GM19463 (cell line): ENCODE results near the gene PXN.

ENCODE experiments used
- ATAC-seq: cut with Tn5 transposase; IDR thresholded peaks from one replicate; pipeline ENCODE4 v1.9.1; 2021; ENCODE audit warnings: mild to moderate bottlenecking, moderate library complexity; ENCODE audit not compliant: unreplicated experiment

The PXN gene

GRCh38 chr12:120181991-120182631, 83.4 kb downstream of the PXN start:
- ATAC-seq: no peak

- no peak for ATAC-seq
Observed at GRCh38 chr12:120180975-120181374, 84.6 kb downstream of the PXN start.

GRCh38 chr12:120175537-120175936, 90.0 kb downstream of the PXN start:
- no peak for ATAC-seq

DNA sequence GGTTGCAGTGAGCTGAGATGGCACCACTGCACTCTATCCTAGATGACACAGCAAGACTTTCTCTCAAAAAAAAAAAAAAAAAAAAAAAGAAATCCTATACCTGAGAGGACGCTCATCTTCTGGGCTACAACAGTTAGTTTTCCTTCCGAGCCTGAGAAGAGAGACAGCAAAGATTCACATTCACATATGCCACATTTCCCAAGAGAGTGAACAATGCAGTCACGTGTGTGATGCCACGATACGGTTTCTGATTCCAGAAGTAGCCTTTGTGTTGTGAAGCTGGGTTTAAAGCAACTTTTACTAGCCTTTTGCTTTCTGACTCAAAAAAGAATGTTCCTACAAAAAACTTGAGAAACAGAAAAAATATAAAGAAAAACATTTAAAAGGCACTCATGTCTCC, 90.5 kb downstream of the PXN start:
- no peak for ATAC-seq

GRCh38 chr12:120172053-120172452, 93.5 kb downstream of the PXN start:
- ATAC-seq: no peak

- ATAC-seq: no peak
Observed at GRCh38 chr12:120170631-120171030, 94.9 kb downstream of the PXN start.

DNA sequence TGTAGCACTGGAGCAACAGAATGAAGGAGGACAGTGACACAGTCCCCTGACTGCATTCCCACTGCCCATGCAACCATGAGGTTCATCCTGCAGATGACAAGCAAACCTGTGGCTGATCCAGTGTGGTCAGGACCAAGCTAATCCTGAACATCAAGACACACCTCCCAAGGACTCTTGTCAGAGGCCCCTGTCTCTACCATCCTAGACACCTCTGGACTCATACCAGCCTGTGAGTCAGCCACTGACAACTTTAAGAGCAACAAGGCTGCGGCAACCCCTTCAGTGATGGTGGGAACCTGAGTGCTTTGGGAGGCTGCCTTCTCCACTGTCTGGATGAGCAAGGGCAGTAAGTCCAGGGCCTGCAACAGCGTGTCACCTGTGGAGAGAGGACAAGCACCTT, 95.6 kb downstream of the PXN start:
- ATAC-seq: no peak

DNA sequence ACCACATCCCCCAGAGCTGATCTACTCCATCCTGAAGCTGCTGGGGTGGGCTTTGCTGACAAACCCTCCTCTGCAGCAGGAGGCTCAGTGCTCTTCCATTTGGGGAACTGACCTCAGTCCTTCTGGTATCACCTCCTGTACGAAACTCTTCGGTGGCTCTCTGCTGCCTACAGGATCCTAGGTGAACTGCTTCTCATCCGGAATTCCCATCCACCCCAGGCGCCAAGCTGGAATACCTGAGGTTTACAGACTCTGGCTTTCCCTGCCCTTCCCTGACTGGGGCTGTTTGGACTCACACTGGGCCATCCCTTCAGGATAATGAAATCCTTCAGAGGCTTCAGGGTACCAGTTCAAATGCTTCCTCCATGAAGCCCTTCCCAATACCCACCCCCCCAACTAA, 97.2 kb downstream of the PXN start:
- ATAC-seq: no peak

DNA sequence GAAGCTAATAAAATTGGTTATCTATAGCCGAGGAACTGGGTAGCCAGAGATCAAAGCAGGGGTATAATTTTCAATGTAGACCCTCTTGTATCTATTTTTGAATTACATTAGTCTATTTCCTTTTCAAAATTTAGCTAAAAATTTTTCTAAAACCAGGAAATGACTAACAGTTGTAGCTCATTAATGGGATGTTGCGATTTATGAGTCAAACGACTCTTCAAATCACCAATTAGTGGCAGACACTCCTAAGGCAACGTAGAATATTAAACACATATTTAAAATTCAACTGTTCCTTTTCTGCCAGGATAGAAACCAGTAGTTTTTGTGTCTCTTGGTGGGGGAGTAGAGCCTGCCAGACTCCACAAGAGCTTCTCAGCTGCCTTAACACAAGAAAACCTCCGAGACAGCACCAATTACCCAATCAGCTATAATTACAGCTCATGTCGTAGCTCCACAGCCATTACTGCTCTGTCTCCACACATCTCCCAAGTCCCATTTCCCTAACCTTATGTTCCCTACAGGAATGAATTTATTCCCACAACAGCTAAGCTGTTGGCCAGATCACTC, 97.9 kb downstream of the PXN start:
- ATAC-seq: no peak

- ATAC-seq: no peak
Observed at GRCh38 chr12:120164293-120164692, 101.2 kb downstream of the PXN start.

GRCh38 chr12:120162763-120163162, 102.8 kb downstream of the PXN start:
- no peak for ATAC-seq

DNA sequence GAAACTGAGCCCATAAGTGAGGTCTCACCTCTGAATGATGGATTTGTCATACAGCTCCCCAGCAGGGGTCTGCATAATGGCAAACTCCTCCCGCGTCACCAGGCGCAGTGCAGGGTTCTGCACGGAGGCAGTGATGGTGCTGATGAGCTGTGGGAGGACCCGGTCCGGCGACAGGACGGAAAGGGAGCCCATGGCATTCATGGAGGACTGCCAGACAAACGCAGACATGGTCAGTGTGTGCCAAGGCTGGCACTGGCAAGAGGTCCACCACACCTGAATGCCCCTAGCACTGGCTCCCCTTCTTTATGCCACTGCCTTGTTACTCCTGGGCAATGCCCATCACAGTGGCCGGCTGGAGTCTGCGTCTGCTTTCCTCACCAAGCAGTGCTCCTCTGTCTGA, 103.7 kb downstream of the PXN start:
- ATAC-seq: no peak
